COLO668 (cell line): Measurements from ENCODE around the gene ERC1.

ENCODE experiments used
- DNase-seq: peaks from one replicate; lab custom pipeline; 2025; ENCODE audit not compliant: unreplicated experiment; lab: John Stamatoyannopoulos, UW

The ERC1 gene

GRCh38 chr12:1375323-1375722 lies 384.3 kb downstream of the ERC1 start:
- no peak for DNase-seq

- DNase-seq: no peak
Measured at GRCh38 chr12:1377117-1377516, 386.1 kb downstream of the ERC1 start.

- no peak for DNase-seq
Measured at GRCh38 chr12:1377681-1378080, 386.7 kb downstream of the ERC1 start.

- DNase-seq: no peak
Measured at GRCh38 chr12:1380171-1380851, 389.3 kb downstream of the ERC1 start.

GRCh38 chr12:1382151-1382550 lies 391.1 kb downstream of the ERC1 start:
- no peak for DNase-seq

GRCh38 chr12:1382826-1383225 lies 391.8 kb downstream of the ERC1 start:
- DNase-seq: no peak

- no peak for DNase-seq
Measured at GRCh38 chr12:1383758-1384157, 392.7 kb downstream of the ERC1 start.

GRCh38 chr12:1384910-1385309 lies 393.9 kb downstream of the ERC1 start:
- no peak for DNase-seq

GRCh38 chr12:1391722-1392121 lies 400.7 kb downstream of the ERC1 start:
- DNase-seq: peak; percentile 13

- DNase-seq: no peak
Measured at GRCh38 chr12:1395421-1395955, 404.5 kb downstream of the ERC1 start.

- no peak for DNase-seq
Measured at GRCh38 chr12:1398673-1399072, 407.6 kb downstream of the ERC1 start.

GRCh38 chr12:1401891-1402290 lies 410.9 kb downstream of the ERC1 start:
- no peak for DNase-seq

- DNase-seq: no peak
Measured at GRCh38 chr12:1403417-1403816, 412.4 kb downstream of the ERC1 start.

- DNase-seq: no peak
Measured at GRCh38 chr12:1405619-1406018, 414.6 kb downstream of the ERC1 start.

- DNase-seq: no peak
Measured at GRCh38 chr12:1410794-1411193, 419.8 kb downstream of the ERC1 start.

- no peak for DNase-seq
Measured at GRCh38 chr12:1413930-1414329, 422.9 kb downstream of the ERC1 start.

- no peak for DNase-seq
Measured at GRCh38 chr12:1418144-1418543, 427.1 kb downstream of the ERC1 start.

GRCh38 chr12:1419849-1420371 lies 428.9 kb downstream of the ERC1 start:
- no peak for DNase-seq

- no peak for DNase-seq
Measured at GRCh38 chr12:1421091-1421846, 430.2 kb downstream of the ERC1 start.

GRCh38 chr12:1422604-1423315 lies 431.7 kb downstream of the ERC1 start:
- DNase-seq: no peak

- DNase-seq: no peak
Measured at GRCh38 chr12:1424674-1425395, 433.8 kb downstream of the ERC1 start.
